NCI-H2029 (cell line): ENCODE data around the gene NADSYN1.

Experiments
- DNase-seq: peaks from one replicate; lab custom pipeline; 2025; lab: John Stamatoyannopoulos, UW

The NADSYN1 gene

DNA sequence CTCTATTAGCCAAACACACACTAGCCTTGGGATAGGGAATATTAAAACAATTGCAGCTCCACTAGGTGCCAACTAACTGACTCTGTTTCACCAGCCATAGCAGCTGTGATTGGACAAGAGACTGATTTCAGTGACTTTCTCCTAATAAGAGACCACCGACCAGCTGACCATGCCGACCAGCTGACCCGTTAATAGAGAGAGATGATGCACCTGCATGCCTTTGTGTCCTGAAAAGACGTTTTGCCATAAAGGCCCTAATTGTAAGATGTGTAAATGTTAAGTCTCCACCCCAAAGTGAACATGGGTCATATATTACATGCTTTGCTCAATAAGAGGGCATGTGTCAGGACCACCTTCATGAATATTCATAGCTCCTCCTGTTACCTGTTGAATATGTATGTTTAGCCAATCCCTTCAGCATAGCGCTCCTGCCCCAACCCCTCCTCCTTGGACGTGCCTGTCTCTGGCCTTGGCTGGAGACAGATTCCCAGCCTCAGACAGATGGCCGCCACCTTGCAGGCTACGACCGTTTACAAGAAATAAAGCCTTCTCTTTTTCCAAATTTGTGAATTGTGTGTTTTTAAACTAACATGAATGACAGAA is 1.3 kb upstream of the NADSYN1 start:
- peak; percentile 41 for DNase-seq

DNA sequence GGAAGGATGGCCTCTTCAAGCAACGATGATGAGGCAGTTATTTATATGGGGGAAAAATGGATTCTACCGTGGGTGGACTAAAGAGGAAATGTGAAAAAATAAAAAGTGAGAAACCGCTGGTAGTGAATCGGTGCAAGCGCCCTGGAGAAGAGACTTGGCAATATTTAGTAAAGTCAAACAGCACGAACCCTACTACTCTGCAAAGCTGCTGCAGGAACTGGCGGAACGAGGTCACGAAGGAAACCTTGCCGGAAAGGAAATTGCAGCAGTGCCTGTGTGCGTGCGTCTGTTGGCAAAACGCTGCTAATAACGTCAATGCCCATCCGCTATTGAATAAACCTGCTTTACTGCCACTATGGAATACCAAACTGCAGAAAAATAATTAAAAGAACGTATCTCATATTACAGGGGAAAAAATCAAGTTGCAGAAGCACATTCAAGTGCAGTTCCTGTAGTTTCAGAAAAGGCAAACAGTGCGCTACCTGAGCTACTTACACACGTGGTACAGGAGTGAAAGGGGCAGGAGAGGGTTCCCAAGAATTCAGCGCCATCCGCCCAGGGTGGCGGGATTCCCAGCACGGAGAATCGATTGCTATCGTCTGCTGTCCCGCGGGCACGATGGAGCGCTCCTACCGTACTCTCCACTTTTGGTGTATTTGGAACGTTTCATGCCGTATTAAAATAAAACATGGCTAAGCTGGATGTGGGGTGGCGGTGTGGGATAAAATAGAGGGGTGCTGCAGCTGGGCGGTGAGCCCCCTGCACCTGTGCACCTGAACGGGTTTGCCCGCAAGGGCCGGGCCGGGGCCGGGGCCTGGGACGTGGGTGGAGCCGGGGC is 585 bp upstream of the NADSYN1 start:
- DNase-seq = peak; percentile 60

DNA sequence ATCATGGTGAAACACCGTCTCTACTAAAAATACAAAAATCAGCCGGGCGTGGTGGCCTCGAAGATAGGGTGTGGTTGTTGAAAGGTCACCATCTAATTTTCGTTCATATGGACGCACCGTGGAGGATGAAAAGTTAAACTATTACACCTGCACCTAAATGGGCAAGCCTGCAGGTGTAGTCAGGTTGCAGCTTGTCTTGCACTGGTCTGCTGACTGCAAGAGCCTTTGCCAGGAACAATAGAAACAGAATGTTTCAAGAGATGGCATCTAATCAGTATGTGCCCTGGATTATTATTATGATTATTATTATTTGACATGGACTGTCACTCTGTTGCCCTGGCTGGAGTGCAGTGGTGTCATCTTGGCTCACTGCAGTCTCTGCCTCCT is 908 bp downstream of the NADSYN1 start:
- DNase-seq = no peak

DNA sequence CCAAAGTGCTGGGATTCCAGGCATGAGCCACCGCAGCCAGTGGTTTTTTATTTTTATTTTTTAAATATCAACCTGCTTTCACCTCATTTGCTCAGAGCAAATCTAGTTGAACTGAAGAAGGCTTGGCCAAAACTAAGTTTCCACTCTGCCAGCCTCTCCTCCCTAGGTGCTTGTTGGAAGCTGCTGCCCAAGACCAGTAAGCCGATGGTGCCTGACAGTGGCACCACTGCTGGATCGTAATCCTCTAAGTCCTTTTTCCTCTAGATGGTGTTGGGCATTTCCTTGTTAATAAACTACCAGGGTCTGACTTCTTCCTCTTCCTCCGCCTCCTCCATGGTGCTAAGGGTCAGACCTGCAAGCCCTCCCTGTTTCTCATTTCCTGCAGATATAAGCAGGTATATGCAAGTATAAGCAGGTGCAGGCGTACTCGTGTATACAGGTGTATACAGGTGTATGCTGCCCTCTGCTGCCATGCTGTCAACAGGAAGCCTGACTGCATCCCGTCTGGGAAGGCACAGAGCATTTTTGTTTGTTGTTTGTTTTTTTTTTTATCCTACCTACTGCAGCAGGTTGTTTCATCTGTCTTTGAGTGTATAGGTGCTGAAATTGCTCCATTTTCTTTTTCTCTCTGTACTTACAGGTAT is 1.6 kb downstream of the NADSYN1 start:
- no peak for DNase-seq

DNA sequence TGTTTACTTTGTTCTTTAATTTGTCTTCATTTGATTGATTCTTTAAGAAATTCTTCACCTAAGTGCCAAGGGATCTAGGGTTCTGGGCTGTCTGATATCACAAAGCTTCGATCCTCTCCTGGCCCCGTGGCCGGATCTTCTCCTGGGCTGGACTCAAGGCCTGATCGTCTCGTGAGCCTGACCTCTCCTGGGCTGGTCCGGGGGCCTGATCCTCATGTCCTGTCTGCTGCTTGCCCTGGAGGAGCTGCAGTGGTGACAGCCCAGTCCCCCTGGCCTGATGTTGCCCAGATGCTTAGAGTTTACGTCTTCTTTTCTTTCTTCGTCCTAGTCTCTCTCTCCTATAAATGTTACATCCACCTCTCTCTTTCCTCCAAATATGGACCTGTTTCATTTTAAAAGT is 3.3 kb downstream of the NADSYN1 start:
- no peak for DNase-seq

DNA sequence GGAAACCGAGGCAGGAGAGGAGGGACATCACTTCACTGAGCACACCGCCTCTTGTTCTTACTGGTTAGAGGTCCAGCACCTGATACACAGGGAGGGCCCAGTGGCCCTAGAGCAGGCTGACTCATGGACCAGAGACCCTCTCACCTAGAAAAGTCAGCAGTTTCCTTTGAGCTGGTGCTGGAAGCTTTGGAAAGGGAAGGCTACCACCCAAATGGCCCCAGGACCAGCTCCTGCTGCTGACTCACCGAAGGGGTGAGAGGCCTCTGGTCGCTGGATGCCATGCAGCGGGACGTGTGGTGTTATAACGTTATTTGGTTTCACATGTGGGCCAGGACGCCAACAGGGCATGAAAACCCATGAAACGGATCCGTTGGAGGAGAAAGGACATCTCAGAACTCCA is 3.8 kb downstream of the NADSYN1 start:
- no peak for DNase-seq

DNA sequence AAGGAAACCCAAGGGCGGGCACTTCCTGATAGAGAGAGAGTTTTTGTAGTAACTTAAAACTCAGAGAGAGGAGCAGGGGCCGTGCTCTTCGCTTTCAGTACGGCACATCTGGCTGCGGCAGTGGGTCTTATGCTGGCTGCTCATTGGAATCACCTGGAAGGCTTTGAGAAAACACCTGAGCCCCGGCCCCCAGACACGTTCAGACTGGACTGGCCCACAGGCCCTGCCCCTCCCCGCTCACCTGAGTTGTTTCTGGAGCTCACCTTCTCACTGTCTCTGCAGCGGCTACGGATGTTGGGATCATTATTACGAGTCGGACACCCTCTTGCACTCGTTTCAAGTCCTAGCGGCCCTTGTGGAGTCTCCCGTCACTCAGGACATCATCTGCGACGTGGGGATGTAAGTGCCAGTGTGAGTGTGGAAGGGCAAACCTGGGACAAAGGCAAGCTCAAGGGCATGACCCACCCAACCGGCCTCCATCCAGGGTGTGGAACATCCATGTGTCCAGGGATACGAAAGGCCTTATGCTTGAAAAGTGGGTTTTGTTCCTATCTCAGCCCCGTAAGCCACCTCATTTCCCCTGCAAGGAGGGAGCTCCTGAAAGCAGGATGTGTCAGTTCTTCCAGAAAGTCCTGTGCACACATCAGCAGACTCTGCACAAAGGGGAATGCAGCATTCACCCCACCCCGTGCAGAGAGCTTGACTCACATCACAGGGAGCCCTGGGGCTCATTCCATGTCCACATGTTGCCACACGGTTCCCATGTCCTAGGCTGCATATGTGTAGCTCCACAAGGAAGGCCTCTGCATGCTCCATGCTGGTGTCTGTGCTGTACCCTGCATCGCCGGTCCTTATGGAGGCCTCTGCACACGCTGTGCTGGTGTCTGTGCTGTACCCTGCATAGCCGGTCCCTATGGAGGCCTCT is 5.4 kb downstream of the NADSYN1 start:
- DNase-seq = no peak

DNA sequence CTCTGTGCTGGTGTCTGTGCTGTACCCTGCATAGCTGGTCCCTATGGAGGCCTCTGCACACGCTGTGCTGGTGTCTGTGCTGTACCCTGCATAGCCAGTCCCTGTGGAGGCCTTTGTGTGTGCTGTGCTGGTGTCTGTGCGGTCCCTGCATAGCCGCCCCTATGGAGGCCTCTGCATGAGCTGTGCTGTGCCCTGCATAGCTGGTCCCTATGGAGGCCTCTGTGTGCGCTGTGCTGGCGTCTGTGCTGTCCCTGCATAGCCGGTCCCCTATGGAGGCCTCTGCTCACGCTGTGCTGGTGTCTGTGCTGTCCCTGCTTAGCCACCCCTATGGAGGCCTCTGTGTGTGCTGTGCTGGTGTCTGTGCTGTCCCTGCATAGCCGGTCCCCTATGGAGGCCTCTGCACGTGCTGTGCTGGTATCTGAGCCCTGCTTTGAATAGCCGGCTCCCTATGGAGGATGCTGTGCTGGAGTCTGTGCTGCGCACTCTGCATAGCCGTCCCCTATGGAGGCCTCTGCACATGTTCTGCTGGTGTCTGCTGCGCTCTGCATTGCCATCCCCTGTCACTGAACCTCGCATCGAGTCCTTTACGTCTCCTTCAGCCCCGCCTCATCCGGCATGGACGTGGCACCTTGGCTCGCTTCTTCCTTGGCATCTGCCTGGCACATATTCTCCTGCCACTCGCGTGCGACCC is 6.2 kb downstream of the NADSYN1 start:
- no peak for DNase-seq

DNA sequence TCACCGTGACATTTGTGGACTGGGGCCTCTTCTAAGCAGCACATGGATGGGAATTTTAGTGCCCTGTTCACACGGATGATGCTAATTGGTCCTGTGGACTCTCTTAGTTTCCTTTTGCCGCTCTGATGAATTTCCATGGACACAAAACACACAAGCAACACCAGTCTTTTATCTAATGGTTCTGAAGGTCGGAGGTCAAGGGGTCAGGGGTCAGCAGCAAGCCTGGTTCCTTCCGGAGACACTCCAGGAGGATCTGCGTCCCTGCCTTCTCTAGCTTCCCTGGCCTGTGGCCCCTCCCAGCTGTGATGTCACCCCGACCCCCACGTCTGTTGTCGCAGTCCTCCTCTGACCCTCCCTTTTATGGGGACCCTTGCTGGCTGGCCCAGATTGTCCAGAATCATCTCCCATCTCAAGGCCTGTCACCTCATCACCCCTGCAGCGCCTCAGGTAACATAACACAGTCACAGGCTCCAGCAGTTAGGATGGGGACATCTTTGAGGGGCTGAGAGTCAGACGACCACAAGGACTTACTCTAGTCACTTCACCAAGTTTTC is 6.8 kb downstream of the NADSYN1 start:
- DNase-seq = no peak

DNA sequence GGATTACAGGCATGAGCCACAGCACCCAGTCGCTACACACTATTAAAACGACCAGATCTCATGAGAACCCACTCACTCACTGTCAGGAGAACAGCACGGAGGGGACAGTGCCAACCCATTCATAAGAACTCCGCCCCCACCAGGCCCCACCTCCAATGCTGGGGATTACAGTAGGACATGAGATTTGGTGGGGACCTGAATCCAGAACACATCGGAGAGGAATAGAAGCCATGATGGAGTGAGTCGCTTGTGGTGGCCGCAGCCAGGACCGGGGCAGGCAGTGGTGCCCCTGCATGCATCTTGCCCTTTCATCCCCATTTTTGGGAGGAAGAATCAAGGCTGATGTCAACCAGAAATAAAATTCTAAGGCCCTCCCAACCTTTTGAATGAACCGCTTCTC is 8.7 kb downstream of the NADSYN1 start:
- no peak for DNase-seq

DNA sequence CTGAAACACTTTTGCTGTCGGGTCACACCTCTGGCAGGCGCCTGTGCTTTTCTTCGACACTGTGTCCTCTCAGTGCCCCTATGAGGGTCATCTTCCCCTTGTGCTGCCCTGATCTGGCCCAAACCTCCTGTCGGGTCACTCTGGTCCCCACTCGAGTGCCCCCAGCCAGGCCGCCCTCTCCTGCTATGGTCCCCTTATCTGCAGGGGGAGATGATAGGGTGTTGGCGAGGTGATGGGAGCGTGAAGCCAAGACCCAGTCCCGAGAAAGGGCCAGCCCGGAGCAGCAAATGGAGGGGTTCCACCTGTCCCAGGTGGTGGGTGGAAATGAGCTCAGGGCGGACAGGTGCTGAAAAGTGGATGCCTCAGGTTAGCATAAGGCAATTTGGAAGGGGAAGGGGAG is 9.7 kb downstream of the NADSYN1 start:
- no peak for DNase-seq

DNA sequence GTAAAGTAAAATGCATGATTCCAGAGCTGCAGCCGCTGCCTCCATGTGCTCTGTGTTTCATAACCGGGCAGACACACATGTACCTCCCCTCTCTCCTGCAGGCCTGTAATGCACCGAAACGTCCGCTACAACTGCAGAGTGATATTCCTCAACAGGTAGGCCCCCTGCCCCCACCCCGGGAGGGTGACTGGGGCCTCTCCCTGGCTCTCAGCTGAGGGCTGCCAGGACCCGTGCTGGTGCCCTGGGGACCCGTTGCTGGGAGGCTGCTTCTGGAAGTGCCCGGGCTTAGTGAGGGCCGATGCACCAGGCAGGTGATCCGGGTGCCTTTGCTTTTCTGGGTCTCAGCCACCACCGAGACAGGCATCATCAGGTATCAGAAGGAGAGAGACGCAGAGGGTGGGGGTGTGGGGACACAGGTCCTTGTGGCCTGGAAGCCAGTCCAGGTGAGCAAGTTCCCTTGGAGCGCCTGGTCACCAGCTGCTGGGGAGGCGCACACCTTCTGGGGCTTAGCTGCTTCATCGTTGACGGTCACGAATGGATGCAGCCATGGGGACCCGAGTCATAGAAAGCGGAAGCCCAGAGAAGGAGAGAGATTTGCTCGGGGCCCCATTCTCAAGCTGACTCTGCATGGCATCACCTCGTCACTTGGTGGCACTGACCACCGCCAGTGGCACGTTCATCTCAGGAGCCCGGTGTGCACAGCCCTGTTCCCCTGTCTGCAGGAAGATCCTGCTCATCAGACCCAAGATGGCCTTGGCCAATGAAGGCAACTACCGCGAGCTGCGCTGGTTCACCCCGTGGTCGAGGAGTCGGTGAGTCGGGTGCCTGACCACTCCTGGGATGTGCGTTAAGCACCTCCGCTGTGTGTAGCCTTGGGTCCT is 10.6 kb downstream of the NADSYN1 start:
- DNase-seq = no peak

DNA sequence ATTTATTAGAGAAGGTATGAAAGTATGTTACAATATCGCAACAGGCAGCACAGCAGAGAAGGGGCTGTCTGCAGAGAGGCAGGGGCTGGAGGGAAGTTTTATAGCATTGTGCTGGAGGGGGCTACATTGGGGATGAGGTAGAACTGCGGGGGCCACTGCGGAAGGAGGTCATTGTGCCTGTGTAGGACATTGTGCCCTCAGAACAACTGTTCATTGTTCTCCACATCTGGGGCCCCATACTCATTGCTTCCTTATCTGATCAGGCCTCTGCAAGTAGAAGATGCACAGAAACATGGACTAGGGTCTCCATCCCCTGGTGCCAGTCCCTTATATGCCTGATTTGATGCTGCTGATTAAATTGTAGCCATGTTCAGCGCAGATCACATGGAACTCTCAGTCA is 12.1 kb downstream of the NADSYN1 start:
- DNase-seq = no peak

DNA sequence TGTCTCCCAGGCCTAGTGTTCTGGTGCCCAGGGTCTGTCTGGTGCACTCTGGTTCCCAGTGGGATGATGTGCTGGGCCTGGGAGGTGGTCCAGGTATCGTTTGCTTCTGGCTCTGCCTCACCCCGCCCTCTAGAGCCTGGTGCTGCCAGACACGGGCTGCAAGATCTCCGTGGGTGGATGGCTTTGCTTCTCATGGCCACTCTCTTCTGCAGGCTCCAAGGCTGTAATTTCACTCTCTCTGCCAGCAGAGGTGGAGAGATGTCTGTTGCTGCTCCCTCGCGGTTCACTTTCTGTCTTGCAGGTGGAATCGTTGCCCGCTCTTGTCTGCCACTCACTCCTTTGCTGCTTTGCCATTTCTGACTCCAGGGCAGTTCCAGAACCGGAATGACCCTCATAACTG is 13.4 kb downstream of the NADSYN1 start:
- DNase-seq = no peak

DNA sequence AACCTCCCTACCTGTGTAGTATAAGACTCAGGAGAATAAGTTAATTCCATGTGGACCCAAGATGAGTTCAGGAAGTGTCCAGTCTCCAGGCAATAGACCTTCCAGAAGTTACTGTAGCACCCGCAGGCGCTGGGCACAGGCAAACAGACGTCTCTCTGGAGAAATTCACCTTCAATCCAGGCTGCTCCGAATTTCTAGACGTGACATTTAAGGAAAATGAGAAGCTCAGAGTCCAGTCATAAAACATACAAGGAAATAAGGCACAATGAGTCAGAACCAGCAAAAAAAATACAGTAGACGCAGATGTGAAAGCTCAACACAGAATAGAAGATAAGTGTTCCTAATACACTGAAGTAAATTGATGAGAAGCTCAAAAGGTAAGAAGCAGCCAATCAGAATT is 14.2 kb downstream of the NADSYN1 start:
- no peak for DNase-seq

DNA sequence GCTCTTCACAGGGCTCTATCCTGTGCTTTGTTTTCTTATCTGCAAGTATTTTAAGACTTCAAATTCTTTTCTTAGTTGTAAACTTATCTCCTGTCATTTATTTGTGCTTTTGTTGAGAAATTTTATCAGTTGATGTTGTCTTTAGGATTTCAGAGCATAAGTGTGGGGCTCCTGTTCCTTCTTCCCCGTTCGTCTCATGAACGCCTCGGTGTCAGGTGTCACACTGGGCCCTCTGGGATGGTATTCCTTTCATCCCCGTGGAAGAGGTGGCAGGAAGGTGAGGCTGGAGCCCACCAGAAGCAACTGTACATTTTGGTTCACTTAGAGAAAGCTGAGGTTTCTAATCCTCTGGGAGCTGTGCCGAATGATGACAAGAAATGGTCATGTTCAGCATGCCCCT is 17.9 kb downstream of the NADSYN1 start:
- no peak for DNase-seq

DNA sequence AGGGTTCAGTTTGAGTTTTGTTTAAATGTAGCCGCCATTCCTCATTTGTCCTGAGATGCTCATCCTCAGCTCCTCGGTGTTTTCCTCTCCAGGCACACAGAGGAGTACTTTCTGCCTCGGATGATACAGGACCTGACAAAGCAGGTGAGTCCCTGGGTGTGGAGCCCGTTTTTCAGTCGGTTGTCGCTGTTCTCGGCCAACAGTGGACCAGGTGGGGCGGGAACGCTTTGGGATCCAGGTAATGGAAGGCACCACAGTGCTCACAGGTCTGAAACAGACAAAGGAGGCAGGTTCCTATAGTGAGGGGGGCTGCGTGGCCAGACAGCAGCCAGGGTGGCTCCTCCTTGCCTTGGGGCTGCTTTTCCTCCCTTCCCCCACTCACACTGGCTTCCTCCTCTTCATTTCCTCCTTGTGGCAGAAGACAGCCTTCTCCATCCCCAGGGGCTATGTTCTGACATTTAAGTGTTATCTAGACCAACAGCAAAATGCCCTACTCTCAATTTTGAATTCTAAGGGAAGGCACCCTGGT is 19.4 kb downstream of the NADSYN1 start:
- DNase-seq = no peak

DNA sequence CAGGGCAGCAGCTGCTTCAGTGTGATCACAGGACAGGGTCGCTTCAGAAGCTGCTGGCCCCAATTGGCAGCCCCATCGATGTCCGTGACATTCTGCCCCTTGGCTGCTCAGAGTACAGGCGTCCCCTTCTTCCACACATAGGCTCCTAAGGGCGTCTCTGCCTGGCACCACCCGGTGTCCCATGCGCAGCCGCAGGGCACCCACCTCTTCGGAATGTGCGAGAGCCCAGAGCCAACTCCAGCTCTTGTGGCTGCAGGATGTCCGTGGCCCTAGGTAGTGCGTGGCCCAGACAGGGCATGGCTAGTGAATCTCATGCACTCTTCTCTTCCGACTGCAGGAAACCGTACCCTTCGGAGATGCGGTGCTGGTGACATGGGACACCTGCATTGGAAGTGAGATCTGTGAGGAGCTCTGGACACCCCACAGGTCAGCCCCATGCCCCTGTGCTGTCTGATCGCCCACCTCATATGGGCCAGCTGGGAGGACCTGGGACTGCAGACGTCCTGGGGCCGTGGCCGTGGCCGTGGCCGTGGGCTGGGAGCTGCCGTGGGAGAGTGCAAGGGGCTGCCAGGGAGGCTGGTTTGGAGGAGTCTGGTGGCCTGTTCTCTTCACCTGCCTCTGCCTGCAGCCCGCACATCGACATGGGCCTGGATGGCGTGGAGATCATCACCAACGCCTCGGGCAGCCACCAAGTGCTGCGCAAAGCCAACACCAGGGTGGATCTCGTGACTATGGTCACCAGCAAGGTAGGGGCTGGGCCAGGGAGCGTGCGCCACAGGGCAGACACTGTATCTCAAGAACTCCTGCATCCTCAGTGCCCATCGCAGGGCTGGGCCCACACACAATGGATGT is 20.2 kb downstream of the NADSYN1 start:
- DNase-seq = no peak

DNA sequence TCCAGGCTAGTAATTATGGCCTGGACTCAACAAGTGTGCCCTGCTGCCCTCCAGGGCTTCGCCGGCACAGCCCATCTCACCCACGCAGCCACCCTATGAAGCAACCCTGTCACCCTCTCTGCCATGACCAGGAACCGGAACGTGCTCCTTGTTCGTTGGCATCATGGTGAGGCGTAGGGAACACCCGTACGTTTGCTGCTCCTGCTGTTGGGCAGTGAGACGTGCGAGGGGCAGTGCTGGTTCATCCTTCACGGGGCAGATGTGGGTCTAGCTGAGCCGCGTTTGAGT is 20.7 kb downstream of the NADSYN1 start:
- no peak for DNase-seq
